DMS153 treated with DMSO at 0.1 percent for 48 hours (cell line): ENCODE results near the gene SEC14L5.
"Not testable (repeated sequence)": the region's sequence is repeated elsewhere in the genome, so short reads cannot be mapped to it uniquely, and the experiment has no call there.

ENCODE experiments used
- DNase-seq: peaks from one replicate; lab custom pipeline; 2025; ENCODE audit not compliant: unreplicated experiment; lab: John Stamatoyannopoulos, UW

SEC14L5 gene

DNA sequence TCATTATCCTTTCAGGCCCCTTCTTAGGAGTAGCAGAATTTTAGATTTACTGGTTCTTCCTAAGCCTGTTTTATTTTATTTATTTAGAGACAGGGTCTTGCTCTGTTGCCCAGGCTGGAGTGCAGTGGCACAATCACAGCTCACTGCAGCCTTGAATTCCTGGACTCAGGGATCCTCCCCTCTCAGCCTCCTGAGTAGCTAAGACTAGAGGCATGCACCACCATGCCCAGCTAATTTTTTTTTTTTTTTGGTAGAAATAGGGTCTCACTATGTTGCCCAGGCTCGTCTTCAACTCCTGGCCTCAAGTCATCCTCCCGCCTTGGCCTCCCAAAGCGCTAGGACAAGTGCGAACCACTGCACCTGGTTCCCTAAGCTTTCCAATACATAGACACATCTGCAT lies 28.5 kb upstream of the SEC14L5 start:
- not testable (repeated sequence) for DNase-seq

GRCh38 chr16:4931381-4931780 lies 26.7 kb upstream of the SEC14L5 start:
- no peak for DNase-seq

DNA sequence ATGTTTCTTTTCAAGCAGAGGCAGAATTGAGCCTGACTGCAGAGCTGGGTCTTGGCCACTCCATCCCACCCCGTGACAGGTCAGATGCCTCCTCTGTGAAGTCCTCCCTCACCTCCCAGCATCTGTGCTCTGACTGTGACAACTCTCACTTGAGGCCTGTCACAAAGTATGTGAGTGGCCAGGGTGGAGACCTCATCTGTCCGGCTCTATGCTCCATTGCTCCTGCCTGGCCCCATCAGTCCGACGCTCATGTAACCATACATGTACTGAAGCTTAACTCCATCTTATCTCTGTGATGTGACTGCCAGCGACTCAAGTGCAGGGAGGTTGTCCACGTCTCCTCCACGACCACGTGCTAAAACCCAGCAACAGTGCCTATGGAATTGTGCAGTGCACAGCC lies 24.7 kb upstream of the SEC14L5 start:
- DNase-seq = no peak

DNA sequence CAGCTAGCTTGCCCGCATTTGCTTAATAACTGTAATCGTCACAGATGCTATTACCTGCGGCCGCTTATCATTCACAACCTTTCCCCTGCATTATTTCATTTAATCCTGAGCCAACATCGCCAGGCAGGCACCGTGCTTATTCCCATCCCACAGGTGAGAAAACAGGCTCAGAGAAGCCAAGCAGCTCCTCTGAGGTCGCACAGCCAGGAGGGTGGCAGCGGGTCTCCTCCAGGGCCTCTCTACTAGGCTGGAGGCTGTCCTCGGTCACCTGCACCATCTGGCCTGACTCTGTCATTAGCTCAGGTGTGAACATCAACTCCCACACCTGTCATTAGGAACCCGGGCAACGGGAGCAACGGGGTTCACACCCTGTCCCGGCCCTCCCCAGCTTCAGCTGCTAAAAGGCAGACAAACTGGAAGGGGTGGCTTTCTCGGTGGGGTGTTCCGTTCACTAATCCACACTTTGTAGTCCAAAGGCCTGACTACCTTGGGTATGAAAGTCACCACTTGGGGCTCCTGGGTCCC lies 24.2 kb upstream of the SEC14L5 start:
- no peak for DNase-seq

- DNase-seq = no peak
These were observed 23.5 kb upstream of the SEC14L5 start for GRCh38 chr16:4934591-4934990.

- no peak for DNase-seq
These were observed 22.8 kb upstream of the SEC14L5 start for GRCh38 chr16:4935241-4935855.

- DNase-seq = peak; percentile 8
These were observed 21.7 kb upstream of the SEC14L5 start for GRCh38 chr16:4936181-4936990.

DNA sequence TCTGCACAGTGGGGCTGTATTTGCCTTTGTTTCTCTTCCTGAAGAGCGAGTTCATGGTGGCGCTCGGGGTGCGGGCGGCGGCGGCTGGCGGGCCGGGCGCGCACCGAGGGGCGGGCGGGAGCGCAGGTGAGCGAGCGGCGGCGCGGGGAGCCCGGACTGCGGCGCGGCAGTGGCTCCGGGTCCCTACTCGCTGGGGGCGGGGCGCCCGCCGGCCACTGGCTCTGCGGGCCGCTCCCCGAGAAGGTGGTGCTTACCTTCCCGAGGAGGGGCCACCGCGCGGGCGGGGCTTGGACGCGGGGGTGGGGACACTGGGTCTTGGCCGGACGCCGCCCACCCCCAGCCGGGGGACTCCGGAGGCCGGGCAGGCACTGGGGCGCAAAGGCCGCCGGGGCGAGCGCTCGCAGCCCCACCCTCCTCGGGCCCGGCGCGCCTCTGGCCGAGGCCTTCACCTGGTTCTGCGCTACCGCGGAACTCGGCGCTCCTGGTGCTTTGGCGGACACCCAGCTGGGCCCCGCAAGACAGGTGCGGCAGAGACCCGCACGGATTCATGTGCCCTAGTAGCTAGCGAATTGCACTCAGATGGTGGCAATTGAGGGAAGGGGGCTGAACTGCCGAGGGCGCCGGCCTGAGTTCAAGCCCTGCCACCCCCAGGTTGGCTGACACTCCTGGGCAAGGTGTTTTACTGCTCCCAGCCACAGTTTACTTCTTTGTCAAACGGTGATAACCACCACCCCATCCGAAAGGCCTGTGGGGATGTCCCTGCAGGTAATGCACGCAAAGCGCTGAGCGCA lies 20.9 kb upstream of the SEC14L5 start, which contains the start of gene PPL:
PPL (minus strand) TSS at position 158 of the 791 bp plus-strand sequence; CDS start at position 55, 103 bp downstream.
- DNase-seq = peak; percentile 84

GRCh38 chr16:4937782-4938682 lies 20.1 kb upstream of the SEC14L5 start:
- no peak for DNase-seq

DNA sequence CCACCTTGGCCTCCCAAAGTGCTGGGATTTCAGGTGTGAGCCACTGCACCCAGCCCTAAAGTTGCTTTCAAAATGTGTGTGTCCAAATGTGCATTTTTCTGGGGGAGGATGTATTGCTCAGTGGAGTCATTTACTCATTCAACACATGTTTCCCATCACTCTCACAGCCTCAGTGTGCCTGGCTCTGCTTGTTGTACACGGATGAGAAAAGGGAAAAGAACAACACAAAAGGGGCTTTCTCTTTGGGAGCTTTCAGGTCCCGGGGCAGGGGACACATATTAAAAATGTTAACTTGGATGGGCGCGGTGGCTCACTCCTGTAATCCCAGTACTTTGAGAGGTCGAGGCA lies 19.5 kb upstream of the SEC14L5 start:
- no peak for DNase-seq

DNA sequence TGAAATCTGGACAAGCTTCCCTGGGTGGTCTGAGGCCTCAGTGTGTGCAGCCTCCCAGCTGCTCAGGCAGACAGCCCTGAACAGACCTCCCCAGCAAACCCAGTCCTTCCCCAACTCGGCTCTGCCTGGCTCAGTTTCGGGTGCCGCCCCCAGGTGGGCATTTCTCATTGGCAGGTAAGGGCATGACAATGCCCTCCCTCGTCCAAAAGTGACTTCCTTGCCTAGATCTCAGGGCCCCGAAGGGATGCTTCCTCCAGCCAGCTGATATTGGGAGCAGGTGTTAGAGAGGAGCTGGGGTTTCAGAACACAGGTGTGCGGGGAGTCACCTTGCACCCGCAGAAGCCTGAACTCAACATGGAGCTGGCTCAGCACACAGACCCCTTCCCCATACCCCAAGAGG lies 17.4 kb upstream of the SEC14L5 start:
- no peak for DNase-seq

GRCh38 chr16:4942481-4942880 lies 15.6 kb upstream of the SEC14L5 start:
- no peak for DNase-seq

GRCh38 chr16:4944333-4945281 lies 13.5 kb upstream of the SEC14L5 start:
- peak; percentile 81 for DNase-seq

- DNase-seq = no peak
These were observed 12.3 kb upstream of the SEC14L5 start for GRCh38 chr16:4945560-4946502.

DNA sequence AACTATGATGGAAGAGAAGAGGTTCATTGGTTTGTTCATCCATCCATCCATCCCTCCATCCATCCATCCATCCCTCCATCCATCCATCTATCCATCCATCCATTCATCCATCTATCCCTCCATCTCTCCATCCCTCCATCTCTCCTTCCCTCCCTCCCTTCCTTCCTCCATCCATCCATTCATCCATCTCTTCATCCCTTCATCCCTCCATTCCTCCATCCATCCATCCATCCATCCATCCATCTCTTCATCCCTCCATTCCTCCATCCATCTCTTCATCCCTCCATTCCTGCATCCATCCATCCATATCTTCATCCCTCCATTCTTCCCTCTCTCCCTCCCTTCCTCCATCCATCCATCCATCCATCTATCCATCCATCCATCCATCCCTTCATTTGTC lies 11.2 kb upstream of the SEC14L5 start:
- DNase-seq = no peak

- DNase-seq = peak; percentile 80
These were observed 10.2 kb upstream of the SEC14L5 start for GRCh38 chr16:4947722-4948503.

- no peak for DNase-seq
These were observed 9.0 kb upstream of the SEC14L5 start for GRCh38 chr16:4948903-4949766.
